GM12892 (cell line): ENCODE data around the gene ABCC1.

ENCODE experiments used
- POLR2A ChIP-seq: IDR thresholded peaks from 2 replicates; pipeline ENCODE4 v1.6.1; 2011; ENCODE audit warnings: low read depth, low read length, control low read depth
- POLR2AphosphoS5 ChIP-seq: IDR thresholded peaks from 2 replicates; pipeline ENCODE4 v1.6.1; 2011; ENCODE audit warnings: low read depth, low read length, control low read depth
- TAF1 ChIP-seq: IDR thresholded peaks from 2 replicates; pipeline ENCODE4 v1.6.1; 2011; ENCODE audit warnings: low read depth, mild to moderate bottlenecking, control low read depth, low read length, borderline replicate concordance

- TF ChIP-seq POLR2AphosphoS5 (no peak), POLR2A (no peak), TAF1 (no peak)
Measured at GRCh38 chr16:16158741-16159374, 209.4 kb downstream of the ABCC1 start.
